ENCODE data around the gene CMSS1. TPM values are rescaled to one million over a fixed set of nuclear protein-coding genes. Genes with fewer than 3 reads are reported as not detected.

CMSS1 gene
- total RNA-seq, 1 donor from 2014 or later, result 8.2 TPM

DNA sequence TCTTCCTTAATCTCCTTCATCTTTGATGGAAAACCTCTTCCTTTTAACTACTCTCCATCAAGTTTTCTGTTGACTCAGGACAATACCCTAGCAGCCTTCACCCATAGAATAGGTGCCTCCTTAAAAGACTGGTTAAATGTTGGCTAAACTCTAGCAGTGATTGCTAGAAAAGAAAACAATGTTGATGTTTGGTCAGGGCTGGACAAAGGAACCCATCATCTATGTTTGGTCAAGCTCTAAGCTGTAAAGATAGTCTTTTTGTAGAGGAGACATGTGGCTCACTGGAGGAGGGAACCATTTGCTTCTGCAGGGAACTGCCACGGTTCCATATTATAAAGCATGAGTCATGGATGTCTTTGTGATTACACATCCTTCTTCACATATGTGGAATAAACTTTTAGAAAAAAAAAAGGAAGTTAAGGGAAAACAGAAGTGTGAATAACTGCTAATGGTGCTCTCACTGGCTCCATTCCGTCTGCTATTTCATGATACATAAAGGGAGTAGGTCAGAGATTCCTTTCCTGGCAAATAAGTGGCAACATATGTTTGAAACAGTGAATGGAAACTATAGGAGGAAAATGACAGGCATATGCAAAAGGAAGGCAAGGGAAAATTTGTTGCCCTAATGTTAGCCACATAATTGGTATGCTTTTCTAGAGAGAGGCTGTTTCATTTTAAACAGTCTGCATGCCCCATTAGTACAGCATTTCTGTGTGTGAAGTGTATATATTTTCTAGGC lies 78.2 kb downstream of the CMSS1 start:
- FAIRE-seq (no peak), DNase-seq (ENCODE audit: low spot score in 2 of 2) (no peak)

DNA sequence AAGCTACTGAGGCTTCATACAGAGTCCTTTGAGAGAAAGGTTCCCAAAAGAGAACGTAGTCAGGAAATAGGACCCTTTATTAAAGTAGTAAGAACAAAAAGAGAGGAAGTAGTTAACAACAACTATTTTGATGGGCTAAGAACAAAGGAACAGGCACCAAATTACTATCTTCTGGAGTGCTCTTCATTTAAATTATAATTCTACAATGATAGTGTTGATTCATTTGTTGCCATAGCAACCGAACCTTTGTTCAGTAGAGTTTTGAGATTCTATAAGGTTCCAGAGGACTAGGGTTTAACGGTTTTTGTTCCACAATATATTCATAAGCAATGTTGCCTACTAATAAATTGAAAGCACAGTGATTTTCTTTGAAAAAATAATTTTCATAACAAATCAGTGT lies 78.8 kb downstream of the CMSS1 start:
- no peak for DNase-seq (ENCODE audit: low spot score in 2 of 2)
- no peak for FAIRE-seq

DNA sequence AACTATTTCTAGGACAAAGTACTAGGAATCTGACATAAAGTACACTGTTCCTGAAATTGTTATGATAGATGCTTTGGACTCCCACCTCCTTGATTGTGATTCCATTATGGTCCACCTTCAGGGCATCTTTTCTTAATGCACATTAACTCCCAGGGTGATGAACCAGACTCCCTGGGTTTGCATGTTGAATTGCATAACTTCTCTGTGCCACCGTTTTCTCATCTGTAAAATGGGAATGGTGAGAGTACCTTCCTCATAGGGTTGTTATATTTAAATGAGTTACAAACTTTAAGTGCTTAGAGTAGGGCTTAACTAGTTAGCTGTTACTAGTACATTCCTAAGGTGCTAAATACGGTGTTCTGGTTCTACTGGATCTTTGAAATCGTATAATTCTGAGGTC lies 81.9 kb downstream of the CMSS1 start:
- DNase-seq (ENCODE audit: low spot score in 2 of 2), result no peak
- FAIRE-seq, result no peak

- DNase-seq (ENCODE audit: low spot score in 2 of 2), result no peak
- no peak for FAIRE-seq
These were observed 82.6 kb downstream of the CMSS1 start for GRCh38 chr3:99900248-99900647.

DNA sequence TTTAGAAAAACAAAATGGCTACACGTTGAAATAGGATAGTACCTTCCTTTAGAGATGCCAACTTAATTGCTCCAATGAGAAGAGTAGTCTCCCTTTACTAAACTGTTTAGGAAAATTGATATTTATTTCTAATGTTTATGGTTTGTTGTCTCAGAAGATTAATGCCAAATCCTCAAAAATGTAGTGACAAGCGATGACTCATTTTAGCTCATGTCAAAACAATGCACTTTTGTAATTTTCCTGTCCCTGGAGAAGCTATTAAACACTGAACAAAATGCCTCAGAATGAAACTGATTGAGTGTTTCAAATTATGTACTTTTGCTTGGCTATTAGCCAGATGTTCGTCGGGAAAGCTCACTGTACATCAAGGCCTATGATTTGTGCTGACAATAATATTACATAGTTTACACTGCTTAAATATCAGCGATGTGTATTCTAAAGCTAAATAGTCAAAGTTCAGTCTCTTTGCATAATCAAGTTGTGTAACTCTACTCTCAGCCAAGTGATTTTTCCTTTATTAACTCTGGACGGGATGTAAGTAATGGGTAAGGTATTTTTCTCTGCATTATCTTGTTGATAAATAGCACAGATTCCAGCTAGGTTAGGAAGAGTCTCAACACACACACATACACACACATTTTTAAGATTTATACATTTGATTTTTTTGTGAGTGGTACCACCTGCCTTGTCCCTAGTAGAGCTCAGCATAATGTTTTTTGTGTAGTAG lies 83.7 kb downstream of the CMSS1 start:
- no peak for FAIRE-seq
- no peak for DNase-seq (ENCODE audit: low spot score in 2 of 2)

GRCh38 chr3:99902091-99902490 lies 84.4 kb downstream of the CMSS1 start:
- FAIRE-seq (no peak), DNase-seq (ENCODE audit: low spot score in 2 of 2) (no peak)

DNA sequence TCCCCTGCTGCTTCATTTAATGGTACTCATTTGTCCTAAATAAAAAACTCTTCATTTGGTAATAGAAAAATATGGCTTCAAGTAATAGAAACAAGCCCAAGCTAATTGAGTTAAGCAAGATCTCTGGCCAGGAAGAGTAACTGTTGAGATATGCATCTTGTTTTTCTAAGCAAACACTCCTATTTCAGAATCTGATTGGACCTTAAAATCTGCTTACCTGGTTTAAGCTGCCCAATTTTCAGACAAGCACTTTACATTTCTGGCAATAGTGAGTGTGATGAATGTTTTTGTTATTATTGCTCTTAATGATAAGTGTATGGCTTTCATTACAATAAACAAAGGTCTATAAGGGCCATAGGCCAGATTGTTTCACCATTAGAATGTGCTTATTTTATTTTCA lies 86.2 kb downstream of the CMSS1 start:
- FAIRE-seq, result no peak
- no peak for DNase-seq (ENCODE audit: low spot score in 2 of 2)

- FAIRE-seq (no peak), DNase-seq (ENCODE audit: low spot score in 2 of 2) (no peak)
These were observed 90.4 kb downstream of the CMSS1 start for GRCh38 chr3:99907959-99908544.

DNA sequence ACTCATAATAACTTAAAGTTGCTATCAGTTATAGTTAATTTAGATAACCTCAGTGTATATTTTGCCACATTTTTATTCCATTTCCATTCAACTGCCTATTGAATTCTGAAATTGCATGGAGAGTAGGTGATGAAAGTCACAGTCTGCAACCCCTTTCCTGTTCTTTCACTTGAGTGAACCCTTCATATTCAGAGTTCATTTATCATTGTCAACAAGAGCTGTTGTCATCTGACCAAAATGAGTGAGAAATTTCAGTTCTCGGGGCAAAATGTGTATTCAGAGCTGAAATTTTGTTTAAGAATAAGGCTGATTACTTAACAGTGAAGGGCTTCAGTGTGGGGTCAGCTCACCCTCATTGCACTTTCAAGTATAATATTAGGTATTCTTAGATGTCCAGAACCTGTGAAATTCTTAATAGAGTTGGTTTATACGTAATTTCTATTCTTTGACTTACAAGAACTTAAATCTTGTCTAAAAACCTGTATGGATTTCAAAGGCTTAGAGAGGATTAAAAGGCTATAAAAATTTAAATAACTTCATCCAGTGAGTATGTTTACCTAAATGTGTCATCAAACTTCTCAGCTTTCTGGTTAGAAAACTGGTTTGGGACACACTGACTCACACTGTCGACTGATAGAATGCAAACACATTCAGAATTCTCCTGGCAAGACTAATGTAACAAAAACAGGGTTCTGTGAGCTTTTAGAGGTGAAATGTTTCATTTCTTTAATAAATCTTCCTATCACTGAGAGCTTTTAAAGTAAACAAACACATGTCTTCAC lies 92.2 kb downstream of the CMSS1 start:
- DNase-seq (ENCODE audit: low spot score in 2 of 2), result no peak
- no peak for FAIRE-seq

GRCh38 chr3:99910752-99911290 lies 93.2 kb downstream of the CMSS1 start:
- no peak for DNase-seq (ENCODE audit: low spot score in 2 of 2)
- FAIRE-seq, result no peak

DNA sequence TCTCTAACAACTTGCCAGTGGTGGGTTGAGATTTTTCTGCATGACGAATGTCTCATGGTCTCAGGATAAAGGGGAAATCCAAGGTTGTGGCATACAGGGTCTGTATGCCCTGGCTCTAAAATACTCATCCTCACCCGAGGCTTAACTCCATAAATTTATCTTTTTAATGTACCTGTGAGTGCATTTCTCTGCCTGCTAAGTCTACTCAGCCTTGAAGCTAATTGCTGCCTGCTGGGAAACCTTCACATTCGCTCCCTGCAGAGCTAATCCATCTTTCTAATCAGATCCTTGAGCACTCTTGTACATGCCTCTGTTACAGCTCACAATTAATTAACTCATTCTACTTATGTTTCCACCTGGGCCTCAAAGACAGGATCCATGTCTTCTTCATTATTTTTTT lies 93.8 kb downstream of the CMSS1 start:
- DNase-seq (ENCODE audit: low spot score in 2 of 2), result no peak
- FAIRE-seq, result no peak

GRCh38 chr3:99915906-99916432 lies 98.3 kb downstream of the CMSS1 start:
- FAIRE-seq (no peak), DNase-seq (ENCODE audit: low spot score in 2 of 2) (no peak)

- FAIRE-seq (no peak), DNase-seq (ENCODE audit: low spot score in 2 of 2) (no peak)
These were observed 101.1 kb downstream of the CMSS1 start for GRCh38 chr3:99918715-99919114.

DNA sequence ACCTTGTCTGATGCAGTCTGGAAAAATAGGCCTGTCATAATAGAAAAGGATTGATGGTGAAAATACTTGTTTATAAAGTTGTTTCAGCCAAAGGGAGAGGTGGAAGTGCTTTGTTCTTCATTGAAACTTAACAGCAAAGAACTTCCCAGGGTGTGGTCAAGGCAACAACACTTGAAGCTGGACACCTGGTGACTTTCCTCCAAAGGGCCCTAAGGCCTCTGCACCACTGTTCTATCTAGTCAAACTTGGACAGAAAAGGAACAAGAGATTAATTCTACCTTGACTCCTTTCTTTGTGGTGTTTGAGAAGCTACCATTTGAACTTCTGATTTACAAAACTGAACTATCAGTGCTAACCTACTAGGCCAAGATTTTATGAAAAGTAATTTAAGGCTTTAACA lies 102.0 kb downstream of the CMSS1 start:
- no peak for DNase-seq (ENCODE audit: low spot score in 2 of 2)
- FAIRE-seq, result no peak

DNA sequence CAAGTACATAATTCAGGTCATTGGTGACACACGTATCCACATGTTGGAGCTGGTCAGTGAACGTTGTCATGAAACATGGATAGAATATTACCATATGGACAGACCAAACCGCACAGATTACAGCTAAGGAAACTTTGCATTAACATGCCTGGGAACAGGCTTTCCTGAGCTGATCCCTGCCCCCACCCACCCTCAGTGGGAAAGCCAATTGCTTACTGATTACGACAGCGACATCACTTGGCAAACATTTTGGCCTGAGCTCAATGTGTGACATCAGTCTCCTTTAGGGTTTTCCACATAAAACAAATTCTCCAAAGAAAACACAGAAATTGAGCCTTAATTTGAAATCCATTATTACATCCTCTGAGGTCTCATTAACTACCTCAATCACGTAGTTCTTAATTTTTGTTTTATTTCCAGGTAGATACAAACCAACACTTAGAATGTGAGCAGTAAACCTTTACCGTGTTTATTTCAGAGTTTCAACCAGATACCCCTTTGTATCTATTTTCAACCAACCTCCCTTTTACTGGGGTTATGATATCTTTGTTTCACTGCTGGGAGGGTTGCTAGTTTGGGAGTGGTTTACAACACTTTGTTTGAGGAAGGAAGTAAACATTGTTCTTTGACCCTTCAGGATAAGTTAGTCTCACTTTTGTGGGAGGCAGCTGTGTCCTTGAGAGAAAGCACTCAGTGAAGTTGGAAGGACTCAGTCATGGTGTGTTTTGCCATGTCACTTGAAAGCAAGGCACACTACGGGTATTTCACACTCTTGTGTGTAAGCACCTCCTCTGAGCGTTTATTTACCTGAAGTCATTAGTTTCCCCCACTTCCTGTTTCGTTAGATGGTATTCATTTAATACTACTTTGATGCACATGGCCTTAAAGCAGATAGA lies 103.1 kb downstream of the CMSS1 start:
- no peak for DNase-seq (ENCODE audit: low spot score in 2 of 2)
- no peak for FAIRE-seq

- no peak for FAIRE-seq
These were observed 103.7 kb downstream of the CMSS1 start for GRCh38 chr3:99921377-99921695.

GRCh38 chr3:99921986-99922385 lies 104.3 kb downstream of the CMSS1 start:
- FAIRE-seq (no peak), DNase-seq (ENCODE audit: low spot score in 2 of 2) (no peak)

More at GRCh38 chr3:99921377-99921695, 103.7 kb downstream of the CMSS1 start:
- no peak for DNase-seq (ENCODE audit: low spot score in 2 of 2)

GRCh38 chr3:99923873-99924272 lies 106.2 kb downstream of the CMSS1 start:
- DNase-seq (ENCODE audit: low spot score in 2 of 2) (no peak), FAIRE-seq (no peak)

GRCh38 chr3:99925584-99926230 lies 108.0 kb downstream of the CMSS1 start:
- no peak for DNase-seq (ENCODE audit: low spot score in 2 of 2)
- FAIRE-seq, result no peak
